NCI-H187 (cell line): ENCODE measurements around the gene CAMK2D.
A peak's percentile ranks its signal among the peaks of the same experiment; 100 is the strongest.

Source experiments
- DNase-seq, 2 experiments: peaks; one replicate each; lab custom pipeline; 2025; lab: John Stamatoyannopoulos, UW

CAMK2D gene

DNA sequence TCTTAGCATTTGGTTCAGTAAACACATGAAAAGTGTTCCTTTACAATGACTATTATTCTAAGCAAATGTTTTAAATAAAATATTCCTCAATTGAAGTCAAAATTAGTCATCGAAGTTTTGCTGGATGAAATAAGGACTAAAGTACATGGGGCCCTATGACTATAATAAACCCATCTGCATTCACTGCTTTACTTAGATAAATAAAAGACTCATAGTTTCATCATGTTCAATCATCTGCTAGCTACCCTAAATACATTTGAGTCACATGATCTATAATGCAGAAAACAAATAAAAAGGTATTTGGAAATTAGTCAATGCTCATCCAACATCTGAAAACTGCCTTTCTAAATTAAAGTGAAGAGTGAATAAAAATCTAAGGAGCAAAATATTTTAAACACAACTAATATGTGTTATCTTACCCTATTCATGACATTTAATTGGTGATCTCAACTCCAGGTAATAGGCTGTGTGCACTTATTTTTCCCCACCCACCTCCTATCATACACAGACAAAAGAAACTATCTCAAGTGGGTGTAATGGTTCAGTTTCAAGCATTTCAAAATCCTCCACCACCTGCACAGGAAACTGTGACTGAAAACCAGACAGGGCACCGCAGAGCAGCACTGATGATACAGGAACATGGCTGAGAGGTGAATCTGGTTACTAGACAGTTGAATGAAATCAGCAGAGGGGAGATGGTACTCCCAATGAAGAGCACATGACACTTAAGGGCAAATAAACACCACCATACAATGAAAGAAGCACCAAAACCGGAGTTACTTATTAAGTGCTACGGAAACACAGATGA lies 78.6 kb downstream of the CAMK2D start:
- peak in 1 of 2 experiments; percentile 13 for DNase-seq

DNA sequence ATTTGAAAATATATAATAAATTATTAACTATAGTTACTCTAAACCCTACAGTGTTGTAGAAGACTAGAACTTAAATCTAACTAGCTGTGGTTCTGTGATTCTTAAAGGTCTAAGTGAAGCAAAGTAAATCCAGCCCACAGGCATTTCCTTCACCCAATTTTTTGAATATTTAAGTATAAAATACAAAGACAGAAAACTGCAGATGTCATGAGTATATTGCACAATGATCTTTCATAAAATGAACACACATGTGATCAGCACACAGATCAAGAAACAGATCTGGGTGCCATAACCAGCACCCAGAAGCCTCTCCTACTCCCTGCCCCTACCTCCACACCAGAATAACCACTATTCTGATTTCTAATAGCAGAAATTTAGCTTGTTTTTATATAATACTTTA lies 82.9 kb downstream of the CAMK2D start:
- no peak for DNase-seq

DNA sequence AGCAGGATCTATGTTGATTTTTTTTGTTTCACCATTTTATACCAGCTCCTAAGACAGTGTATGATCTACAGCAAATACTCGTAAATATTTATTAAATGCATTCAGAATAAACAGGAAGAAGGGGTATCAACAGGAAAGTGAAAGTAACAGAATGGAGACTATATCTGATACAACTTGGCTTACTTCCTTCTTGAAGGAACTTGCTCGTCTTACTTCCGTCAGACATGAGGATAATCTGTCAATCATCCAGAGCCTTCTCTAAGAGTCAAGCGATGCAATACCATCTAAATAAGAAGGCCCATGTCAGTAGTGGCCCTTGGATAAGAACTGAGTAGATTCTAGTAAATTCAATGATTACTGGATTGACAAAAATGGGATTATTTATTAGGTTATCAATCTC lies 84.2 kb downstream of the CAMK2D start:
- no peak for DNase-seq

DNA sequence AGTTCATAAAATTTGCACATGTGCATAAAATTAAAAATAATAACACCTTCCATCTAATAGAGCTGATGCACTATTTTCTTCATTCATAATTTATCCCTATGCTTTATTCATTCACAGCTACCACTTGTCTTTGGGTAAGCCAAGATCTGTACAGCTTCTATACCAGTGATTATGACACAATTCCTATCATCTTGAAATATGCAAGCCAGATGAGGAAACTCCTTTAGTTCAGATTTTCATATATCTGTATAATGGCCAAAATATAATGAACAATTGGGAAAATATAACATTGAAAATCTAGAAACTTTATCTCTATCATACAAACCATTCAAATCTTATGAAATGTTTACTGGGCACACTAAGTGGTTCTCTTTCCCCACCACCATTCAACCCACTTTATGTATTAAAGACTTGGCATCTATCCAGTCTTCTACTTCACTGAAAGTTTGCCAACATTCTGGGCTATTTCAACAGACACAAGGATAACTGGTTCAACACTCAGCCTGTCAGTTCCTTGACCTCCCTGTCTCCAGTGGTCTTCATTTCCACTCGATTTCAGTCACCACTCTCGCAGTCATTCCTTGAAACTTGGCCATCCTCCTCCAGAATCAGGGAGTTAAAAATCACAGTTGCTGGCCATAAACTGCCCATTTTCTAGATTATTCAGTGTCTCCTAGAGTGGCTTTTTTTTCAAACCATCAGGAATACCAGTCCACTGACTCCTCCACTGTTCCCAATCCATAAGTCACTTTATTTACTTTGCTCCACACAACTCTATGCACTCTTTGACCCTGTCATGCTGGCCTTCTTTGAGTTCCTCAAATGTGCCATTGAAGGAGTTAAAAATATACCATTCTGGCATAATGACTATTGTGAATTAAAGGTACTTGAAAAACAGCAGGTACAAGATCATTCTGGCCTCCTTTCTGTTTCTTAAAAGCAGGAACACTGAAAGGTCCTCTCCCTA lies 85.5 kb downstream of the CAMK2D start:
- no peak for DNase-seq

DNA sequence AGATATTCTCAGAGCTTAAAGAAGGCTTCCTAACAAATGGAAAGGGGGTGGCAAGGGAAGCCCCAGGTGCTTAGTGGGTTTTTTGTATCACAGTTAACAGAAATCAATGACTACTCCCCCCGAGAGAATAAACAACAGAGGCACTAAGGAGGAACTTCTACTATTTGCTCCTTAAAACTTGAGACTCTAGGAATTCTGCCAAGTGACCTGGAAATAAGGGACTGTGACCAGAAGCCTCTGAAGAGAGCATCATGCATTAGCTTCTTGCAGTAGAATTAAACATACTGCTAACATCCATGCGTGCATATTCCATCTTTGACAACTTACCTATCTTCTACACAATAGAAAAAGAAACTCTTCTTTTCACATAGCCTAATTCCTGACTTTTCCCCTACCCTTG lies 86.8 kb downstream of the CAMK2D start:
- DNase-seq: no peak

DNA sequence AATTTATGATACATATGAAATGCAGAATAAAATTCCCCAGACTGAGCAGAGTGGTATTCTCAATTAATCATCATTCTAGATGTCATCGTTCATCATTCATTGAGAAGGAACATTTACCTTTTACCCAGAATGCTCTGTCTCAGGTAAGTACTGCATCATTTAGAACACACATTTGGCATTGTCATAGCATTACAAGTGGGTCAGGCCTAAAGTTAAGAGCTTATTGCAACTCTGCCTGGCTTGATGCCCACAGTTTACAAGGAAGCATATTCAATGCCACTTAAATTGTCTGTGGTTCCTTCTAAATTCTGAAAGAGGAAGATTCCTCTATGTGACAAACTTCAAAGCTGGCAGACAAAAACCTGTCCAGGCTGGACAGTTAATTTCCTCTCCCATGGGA lies 87.3 kb downstream of the CAMK2D start:
- peak in 1 of 2 experiments; percentile 13 for DNase-seq

DNA sequence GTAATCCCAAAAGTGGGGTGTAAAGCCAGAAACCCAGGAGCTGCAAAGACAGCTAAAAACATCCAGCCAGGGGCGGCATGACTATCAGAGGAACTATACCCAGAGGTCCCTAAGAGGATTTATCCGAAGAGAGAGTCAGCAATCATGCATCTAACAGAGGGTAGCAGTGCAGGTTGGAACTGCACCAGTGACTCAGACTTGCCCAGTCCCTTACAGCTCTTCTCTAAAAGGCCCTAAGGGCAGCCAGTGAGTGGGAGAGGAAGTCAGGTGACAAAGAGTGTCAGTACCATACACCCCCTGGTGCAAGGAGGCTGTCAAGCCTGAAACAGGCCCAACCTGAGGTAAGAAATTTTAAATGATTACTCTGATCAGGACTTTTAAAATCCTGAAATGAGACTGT lies 88.1 kb downstream of the CAMK2D start:
- DNase-seq: no peak

DNA sequence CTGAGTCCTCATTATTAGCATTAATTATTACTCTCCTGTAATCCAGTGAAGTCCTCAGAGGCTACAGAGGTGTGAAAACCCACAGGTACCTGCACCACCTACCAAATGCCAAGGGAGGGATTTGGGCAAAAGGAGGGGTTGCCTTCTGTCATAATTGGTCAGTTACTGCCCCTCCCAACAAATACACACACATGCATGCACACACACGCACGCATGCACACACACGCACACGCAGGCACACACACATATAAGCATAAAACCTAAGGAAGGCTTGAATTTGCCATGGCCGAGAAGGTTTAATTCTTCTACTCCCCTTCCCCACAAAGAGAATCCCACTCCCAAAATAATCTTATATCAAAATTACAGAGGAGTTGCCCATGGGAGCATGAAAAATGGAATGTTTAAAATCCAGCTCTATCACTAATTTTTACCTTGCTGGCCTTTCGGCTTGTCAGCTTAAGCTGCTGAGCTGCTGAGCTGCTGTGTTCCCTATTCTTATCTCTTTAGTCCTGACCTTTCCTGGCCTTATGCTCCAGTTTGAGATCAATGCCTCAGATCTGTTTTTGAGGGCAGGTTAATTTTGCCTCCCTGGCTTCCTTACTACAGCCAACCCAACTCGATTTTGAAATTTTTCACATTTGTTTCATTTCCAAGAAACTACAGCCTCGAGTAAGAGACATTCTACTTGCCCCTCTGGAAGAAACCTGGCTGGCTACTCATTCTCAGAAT lies 95.0 kb downstream of the CAMK2D start:
- DNase-seq: no peak

DNA sequence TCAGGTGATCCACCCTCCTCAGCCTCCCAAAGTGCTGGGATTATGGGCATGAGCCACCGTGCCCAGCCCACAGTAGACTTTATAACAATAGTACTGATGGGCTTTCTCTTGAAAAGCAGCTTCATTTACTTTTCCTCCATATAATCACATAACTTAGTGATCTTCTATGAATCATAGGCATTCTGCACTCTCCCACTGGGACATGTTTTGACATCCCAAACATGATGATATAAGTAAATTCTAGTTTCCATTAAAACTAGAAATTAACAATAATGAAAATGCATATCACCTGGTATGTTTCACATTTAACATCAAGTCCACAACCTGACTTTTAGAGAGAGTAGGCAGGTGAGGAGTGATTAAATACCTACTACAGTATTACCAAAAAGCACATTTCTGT lies 96.5 kb downstream of the CAMK2D start:
- DNase-seq: no peak

DNA sequence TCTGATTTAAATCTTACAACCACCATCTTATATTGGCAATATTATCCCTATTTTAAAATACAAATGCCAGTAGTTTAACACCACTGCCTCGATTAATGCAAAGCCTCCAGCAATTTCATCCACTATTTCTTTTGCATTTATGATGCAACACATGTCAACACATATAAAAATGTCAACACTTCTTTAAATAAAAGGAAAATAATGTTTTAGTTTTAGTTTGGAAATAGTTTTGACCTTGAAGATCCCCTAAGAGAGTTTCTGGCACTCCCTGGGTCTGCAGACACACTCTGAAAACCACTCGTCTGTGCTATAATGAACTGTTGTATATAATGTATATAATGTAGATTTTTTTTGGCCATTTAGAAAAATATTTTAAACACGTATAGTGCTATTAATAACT lies 99.0 kb downstream of the CAMK2D start:
- no peak for DNase-seq

DNA sequence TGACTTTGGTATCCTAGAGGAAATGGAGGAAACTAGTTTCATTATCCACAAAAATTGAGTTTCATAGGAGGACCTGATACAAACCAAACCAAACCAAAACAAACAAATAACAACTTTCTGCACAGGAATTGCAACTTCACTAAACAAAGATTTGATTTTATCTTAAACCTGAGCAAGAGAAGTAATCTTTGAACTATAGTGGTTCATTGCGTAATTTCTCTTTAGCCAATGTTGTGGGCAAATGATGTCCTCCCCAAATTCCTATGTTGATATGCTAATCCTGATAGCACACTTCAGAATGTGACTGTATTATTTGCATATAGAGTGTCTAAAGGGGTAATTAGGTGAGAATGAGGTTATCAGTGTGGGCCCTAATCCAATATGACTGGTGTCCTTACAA lies 102.4 kb downstream of the CAMK2D start:
- no peak for DNase-seq

DNA sequence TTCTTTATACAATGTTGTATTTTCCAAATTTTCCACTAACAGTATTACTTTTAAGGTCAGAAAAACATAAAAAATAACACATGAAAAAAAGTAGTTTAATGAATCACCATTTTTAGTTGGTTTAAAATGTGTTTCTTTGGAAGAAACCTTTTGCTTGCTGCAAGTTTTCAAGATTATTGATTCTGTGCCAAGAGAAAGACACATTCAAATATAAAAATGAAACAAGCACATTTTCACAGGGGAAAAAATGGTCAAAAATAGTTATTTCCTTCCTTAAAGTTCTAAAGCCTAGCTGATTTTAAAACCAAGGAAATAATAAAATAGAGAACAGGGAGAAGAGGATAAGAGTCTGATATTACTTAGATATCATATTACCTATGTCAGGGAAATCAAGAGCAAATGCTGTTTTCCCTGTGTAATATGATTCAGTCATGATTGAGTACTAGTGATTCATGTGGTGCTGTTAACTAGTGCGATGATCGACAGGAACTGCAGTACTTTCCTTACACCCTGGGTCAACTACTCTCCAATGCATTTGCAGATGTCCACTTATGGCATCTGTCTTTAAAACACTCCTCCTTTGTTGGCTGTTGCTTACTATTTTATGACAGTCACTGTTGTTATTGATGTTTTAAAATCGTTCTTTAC lies 103.8 kb downstream of the CAMK2D start:
- DNase-seq: no peak

DNA sequence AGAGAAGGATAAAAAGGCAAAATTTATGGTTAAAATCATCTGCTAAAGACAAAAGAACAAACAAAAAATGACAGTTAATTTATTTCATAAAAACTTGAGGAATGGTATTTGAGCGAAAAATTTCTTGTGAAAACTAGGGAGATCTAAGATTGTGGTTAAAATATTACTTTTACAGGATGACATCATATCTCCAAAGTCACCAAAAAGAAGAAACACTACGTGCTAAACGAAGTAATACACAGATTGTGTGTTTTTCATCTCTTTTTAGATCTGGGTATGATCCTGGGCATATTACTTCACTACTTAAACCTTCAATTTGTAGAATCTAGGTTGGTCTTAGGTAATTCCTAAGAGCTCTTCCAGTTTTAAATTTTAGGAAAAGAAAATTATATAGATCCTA lies 107.7 kb downstream of the CAMK2D start:
- DNase-seq: no peak

DNA sequence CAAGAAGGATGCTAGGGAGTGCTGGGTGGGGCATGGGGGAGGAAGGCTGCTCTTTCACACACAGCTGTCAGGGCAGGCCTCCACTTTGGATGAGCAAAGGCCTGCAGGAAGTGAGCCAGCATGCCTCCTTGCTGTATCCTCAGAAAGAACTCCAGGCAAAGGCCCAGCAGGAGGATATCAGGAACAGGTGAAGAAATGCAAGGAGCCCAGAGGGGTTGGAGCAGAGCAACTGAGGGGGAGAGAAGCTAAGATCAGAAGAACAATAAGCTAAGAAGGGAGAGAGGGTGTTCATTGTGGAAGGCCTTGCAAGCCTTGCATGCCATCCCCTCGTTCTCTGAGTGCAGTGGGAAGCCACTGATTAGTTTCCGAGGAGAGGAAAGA lies 115.1 kb downstream of the CAMK2D start:
- no peak for DNase-seq

DNA sequence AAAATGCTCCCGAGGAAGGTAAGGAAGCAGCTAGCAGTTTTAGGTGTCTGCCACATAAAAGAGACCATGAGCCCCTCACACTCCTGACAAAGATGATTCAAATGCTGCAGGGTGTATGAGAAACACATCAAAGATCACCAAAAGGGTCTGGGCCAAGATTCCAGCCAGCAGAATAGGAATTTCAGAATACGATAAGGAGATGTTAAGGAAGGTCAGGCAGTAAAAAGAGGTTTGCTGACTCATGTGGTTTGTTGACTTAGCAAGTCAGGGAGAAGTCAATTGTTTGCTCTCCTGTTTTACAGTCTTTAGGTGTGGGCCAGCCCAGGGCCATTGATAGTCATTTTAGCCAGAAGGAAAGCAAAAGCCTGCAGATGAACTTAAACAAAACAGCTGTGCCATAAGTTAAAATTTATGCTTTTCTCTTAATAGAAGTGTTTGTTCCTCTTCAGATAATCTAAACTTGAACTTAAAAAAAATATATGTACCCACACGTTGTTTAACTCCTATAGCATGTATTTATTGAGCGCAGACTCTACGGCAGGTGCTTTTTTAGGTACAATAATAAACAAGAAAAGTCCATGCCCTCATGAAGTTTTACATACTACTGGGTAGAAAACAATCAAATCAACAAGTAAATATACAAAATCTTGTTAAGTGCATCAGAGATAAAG lies 115.6 kb downstream of the CAMK2D start:
- DNase-seq: no peak

DNA sequence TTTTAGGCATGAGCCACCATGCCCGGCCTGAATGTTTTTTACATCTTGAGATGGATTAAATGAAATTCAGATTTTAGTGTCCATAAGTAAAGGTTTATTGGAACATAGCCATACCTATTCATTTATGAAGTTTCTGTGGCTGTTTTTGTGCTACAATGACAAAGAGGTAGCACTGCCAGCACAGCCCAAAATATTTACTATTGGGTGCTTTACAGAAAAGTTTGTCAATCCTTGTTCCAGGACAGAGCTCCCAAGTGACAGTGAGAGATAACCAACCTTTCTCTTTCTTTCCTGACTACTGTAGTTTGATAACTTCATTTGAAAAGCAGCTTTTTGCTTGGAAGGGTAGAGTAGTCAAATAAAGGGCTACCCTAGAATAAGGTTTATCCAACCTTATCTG lies 116.2 kb downstream of the CAMK2D start:
- DNase-seq: no peak

DNA sequence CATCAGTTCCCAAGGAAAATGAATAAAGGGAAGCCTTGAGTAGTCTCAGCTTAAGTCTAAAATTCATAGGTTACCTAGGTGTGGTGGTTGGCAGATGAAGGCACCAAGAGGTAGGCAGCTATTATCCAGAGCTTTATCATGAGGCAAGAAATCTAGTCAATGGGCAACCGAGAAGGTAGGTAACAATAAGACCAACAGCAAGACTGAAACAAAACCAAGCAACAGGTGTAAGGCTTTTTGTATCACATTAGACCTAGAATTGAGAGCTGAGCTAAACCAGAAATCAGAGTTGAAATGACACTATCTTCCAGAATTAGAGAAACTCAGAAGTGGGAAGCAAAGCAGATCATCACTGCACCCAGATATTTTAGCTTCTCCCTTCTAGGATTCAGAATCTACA lies 117.1 kb downstream of the CAMK2D start:
- DNase-seq: no peak

DNA sequence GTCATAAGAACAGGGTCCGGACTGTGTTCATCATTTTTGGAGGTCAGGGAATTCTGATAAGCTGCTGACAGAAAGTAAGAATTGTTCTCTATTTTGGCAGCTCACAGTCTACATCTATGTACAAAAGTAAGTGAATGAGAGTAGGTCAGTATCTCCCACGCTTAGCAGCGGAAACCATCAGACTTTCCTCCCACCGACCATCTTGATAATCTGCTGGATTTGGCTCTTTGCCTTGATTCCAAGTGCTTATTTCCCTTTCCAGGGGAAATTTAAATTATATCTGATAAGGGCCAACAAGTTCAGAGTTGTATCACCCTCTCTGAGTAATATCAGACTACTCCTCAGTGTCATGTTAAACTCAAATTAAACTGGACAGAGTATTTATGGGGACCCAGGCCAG lies 118.0 kb downstream of the CAMK2D start:
- no peak for DNase-seq

DNA sequence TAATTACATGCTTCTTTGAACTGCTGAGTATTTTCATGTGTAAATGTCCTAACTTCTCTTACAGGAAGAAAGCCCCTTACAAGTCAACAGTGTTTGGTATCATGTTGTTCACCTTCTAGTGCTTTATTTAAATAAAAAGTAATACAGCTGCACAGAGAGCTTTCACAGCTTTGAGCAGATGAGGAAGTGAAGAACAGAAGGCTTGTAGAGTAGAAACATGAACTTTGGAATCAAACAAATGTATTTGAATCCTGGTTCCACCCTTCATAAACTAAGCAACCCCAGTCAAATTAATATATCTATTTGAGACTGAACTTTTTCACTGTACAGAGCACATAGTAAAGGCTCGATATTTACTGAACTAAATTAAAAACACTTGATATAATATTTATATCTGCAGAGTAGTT lies 120.5 kb downstream of the CAMK2D start:
- no peak for DNase-seq

DNA sequence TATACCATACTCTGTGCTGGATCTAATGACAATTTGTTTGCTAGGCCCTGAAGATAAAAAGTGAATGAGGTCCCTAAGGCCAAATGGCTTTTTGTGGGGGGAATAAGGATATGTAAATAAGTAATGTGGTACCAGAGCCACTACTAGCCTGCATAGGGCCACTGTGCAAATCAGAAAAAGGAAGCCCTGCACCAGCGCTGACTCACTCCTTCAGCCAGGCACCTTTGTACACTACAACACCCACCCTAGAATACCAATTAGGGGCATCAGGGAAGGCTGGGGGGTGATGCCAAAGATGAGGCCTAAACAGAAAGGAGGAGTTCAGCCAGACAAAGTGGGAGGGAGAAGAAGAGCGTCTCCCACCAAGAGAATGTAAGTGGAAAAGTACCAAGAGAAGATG lies 122.2 kb downstream of the CAMK2D start:
- DNase-seq: no peak

DNA sequence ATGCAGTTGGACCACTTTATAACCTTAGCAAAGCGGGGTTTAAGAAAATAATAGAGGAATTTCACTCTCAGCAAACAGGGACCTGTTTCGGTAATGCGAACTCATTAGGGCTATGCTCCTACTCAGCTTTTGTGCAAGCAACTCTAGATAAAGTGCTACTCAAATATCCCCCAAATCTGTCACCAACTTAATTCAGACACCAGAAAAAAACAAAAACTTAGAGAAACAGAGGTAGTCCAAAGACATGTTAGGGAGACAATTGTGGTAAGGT lies 123.0 kb downstream of the CAMK2D start:
- no peak for DNase-seq
